ENCODE results near the gene MFAP3L. TPM values are rescaled to one million over a fixed set of nuclear protein-coding genes. Genes with fewer than 3 reads are reported as not detected.
A peak's percentile ranks its signal among the peaks of the same experiment; 100 is the strongest.

MFAP3L gene
- total RNA-seq, 1 donor from 2014 or later: 7.4 TPM

- Mint-ChIP-seq H3K4me1 (ENCODE audit: unreplicated experiment) (no peaks in the 10 kb centered on the region), H3K27ac (peak overlapping the region; percentile 75), H3K9me3 (no peaks in the 10 kb centered on the region), H3K27me3 (no peaks in the 10 kb centered on the region), H3K36me3 (no peaks in the 10 kb centered on the region), H3K4me3 (no peak overlapping the region)
- no peak for DNase-seq (ENCODE audit: extremely low spot score, unreplicated experiment)
- TF ChIP-seq CTCF (conservative IDR thresholded peaks at IDR 0.05): no peak
Measured at GRCh38 chr4:169985881-169986280, 40.3 kb downstream of the MFAP3L start.

- H3K36me3 Mint-ChIP-seq: no peaks in the 10 kb centered on the region
- H3K9me3 Mint-ChIP-seq: no peaks in the 10 kb centered on the region
- DNase-seq (ENCODE audit: extremely low spot score, unreplicated experiment): no peak
- H3K27ac Mint-ChIP-seq: no peak overlapping the region
- no peak overlapping the region for H3K4me3 Mint-ChIP-seq
- H3K4me1 Mint-ChIP-seq (ENCODE audit: unreplicated experiment): no peaks in the 10 kb centered on the region
- no peaks in the 10 kb centered on the region for H3K27me3 Mint-ChIP-seq
- no peak for TF ChIP-seq CTCF (conservative IDR thresholded peaks at IDR 0.05)
Measured at GRCh38 chr4:169984745-169985144, 41.5 kb downstream of the MFAP3L start.

- Mint-ChIP-seq H3K4me3 (no peak overlapping the region), H3K27me3 (no peaks in the 10 kb centered on the region), H3K4me1 (ENCODE audit: unreplicated experiment) (no peaks in the 10 kb centered on the region)
Measured at GRCh38 chr4:169984173-169984572, 42.0 kb downstream of the MFAP3L start.

GRCh38 chr4:169976951-169977350, 49.2 kb downstream of the MFAP3L start:
- Mint-ChIP-seq H3K27me3 (no peaks in the 10 kb centered on the region), H3K4me1 (ENCODE audit: unreplicated experiment) (no peaks in the 10 kb centered on the region), H3K36me3 (no peaks in the 10 kb centered on the region), H3K9me3 (no peaks in the 10 kb centered on the region), H3K4me3 (no peak overlapping the region), H3K27ac (no peak overlapping the region)
- TF ChIP-seq CTCF (conservative IDR thresholded peaks at IDR 0.05): no peak
- DNase-seq (ENCODE audit: extremely low spot score, unreplicated experiment): no peak

More at GRCh38 chr4:169984173-169984572, 42.0 kb downstream of the MFAP3L start:
- Mint-ChIP-seq H3K9me3 (no peaks in the 10 kb centered on the region), H3K27ac (no peak overlapping the region), H3K36me3 (no peaks in the 10 kb centered on the region)
- no peak for DNase-seq (ENCODE audit: extremely low spot score, unreplicated experiment)
- TF ChIP-seq CTCF (conservative IDR thresholded peaks at IDR 0.05): no peak

DNA sequence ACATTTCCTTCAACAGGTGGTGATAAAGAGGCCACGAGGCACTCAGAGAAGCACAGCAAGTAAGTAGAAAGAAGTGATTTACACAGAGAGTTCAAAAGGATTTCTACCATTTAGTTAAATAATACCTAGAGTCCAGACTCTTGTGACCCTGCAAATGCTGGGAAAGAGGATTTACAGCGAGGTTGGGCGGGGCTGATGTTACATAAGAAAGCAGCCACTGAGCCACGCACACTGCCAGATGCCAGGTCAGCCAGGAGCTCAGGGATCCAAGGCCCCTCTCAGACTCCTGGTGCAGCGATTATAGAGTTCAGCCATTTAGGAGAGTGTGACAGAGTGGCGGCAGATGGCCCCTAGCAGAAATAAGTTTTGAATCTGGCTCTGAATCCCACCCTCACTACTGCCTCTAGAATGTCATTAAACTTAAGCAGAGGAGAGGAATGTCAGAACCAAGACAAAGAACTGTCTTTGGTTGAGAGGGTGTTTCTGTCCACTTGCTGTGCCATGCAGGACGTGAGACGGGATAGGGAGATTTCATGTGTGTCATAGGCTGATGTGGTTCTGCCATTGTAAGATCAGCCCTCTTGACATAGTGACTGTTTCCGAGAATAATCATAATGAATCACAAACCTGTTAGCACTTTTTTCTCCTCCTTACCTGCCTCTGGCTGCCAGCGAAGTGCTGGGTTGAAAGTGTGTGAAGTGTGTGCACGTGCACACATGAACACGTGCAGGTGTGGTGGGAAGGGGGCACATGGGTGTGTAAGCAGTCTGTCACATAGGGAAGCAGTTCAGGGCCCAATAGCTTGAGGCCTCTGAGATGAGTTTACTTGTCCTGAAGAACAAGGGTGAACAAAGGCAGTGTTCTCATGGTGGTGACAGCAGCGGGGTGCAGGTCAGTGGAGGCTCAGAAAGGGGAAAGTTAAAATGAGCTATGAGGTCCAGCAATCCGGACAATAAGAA, 50.1 kb downstream of the MFAP3L start:
- no peaks in the 10 kb centered on the region for H3K4me1 Mint-ChIP-seq (ENCODE audit: unreplicated experiment)
- no peaks in the 10 kb centered on the region for H3K36me3 Mint-ChIP-seq
- no peak overlapping the region for H3K4me3 Mint-ChIP-seq
- H3K9me3 Mint-ChIP-seq: no peaks in the 10 kb centered on the region
- no peak for TF ChIP-seq CTCF (conservative IDR thresholded peaks at IDR 0.05)
- H3K27ac Mint-ChIP-seq: no peak overlapping the region
- no peak for DNase-seq (ENCODE audit: extremely low spot score, unreplicated experiment)
- H3K27me3 Mint-ChIP-seq: no peaks in the 10 kb centered on the region

All from type B pancreatic cell (in vitro differentiated cells).